Activated CD8-positive, alpha-beta memory T cell treated with anti-CD3 and anti-CD28 coated beads, Interleukin-2, amount 50 U/mL, for 1 hour (primary cell): ENCODE results near the gene ANKS1A.

Experiments used
- DNase-seq: peaks from one replicate; pipeline ENCODE4 v3.0.0-alpha.2; 2020; ENCODE audit errors: extremely low read depth

ANKS1A gene

GRCh38 chr6:35054106-35054742, 165.2 kb downstream of the ANKS1A start:
- no peak for DNase-seq

- no peak for DNase-seq
Measured at GRCh38 chr6:35054743-35055130, 165.7 kb downstream of the ANKS1A start.

- DNase-seq = no peak
Measured at GRCh38 chr6:35055891-35056290, 166.8 kb downstream of the ANKS1A start.

- DNase-seq = no peak
Measured at GRCh38 chr6:35056952-35057351, 167.9 kb downstream of the ANKS1A start.

GRCh38 chr6:35057449-35058357, 168.6 kb downstream of the ANKS1A start:
- no peak for DNase-seq

- no peak for DNase-seq
Measured at GRCh38 chr6:35058358-35058675, 169.3 kb downstream of the ANKS1A start.

- DNase-seq = no peak
Measured at GRCh38 chr6:35058865-35059522, 169.9 kb downstream of the ANKS1A start.

- no peak for DNase-seq
Measured at GRCh38 chr6:35059596-35060345, 170.7 kb downstream of the ANKS1A start.

- DNase-seq = no peak
Measured at GRCh38 chr6:35061102-35061615, 172.1 kb downstream of the ANKS1A start.

- DNase-seq = no peak
Measured at GRCh38 chr6:35061651-35062410, 172.8 kb downstream of the ANKS1A start.

- no peak for DNase-seq
Measured at GRCh38 chr6:35062676-35063574, 173.9 kb downstream of the ANKS1A start.

- DNase-seq = no peak
Measured at GRCh38 chr6:35063701-35064280, 174.7 kb downstream of the ANKS1A start.

- DNase-seq = no peak
Measured at GRCh38 chr6:35064290-35064689, 175.2 kb downstream of the ANKS1A start.

GRCh38 chr6:35064757-35065440, 175.8 kb downstream of the ANKS1A start:
- no peak for DNase-seq

- DNase-seq = no peak
Measured at GRCh38 chr6:35065441-35065800, 176.4 kb downstream of the ANKS1A start.

GRCh38 chr6:35065870-35066269, 176.8 kb downstream of the ANKS1A start:
- DNase-seq = no peak

GRCh38 chr6:35067234-35067633, 178.2 kb downstream of the ANKS1A start:
- no peak for DNase-seq

GRCh38 chr6:35068206-35068605, 179.2 kb downstream of the ANKS1A start:
- no peak for DNase-seq

GRCh38 chr6:35068644-35069043, 179.6 kb downstream of the ANKS1A start:
- no peak for DNase-seq
